Measurements from ENCODE around the gene CCDC12.

DNA sequence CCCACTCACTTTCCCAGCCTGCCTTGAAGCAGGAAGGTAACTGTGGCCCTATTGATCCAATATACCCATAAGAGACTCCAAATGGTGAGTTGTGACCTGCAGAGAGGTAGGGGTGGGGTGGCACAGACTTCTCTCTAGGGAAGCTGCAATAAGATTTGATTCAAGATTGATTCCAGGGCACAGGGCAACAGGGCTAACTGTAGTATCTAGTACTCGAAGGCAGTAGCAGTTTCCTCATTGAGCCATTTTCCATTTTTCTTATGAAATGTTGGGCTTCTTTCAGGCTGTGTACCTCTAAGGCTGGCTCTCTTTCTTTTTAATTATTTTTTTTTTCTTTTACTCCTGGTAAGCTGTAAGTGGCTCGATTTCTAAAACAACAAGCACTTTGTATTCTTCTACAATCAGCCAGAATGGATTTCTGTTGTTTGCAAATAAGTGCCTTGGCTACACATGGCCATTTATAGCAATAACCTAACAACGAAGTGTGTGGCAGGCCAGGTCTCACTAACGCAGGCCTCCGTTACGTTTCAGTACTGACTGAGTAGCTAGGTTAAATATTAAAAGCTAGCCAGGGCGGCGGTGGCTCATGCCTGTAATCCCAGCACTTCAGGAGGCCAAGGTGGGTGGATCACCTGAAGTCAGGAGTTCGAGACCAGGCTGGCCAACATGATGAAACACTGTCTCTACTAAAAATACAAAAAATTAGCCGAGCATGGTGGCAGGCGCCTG, 19.3 kb downstream of the CCDC12 start:
- TF ChIP-seq MTA3 (IDR thresholded peaks at IDR 0.05; ENCODE audit: borderline replicate concordance), result no peak
- TF ChIP-seq KAT7 (CRISPR knock-in tag; IDR thresholded peaks at IDR 0.05; ENCODE audit: borderline replicate concordance), result no peak
- TF ChIP-seq, protein P1, sequence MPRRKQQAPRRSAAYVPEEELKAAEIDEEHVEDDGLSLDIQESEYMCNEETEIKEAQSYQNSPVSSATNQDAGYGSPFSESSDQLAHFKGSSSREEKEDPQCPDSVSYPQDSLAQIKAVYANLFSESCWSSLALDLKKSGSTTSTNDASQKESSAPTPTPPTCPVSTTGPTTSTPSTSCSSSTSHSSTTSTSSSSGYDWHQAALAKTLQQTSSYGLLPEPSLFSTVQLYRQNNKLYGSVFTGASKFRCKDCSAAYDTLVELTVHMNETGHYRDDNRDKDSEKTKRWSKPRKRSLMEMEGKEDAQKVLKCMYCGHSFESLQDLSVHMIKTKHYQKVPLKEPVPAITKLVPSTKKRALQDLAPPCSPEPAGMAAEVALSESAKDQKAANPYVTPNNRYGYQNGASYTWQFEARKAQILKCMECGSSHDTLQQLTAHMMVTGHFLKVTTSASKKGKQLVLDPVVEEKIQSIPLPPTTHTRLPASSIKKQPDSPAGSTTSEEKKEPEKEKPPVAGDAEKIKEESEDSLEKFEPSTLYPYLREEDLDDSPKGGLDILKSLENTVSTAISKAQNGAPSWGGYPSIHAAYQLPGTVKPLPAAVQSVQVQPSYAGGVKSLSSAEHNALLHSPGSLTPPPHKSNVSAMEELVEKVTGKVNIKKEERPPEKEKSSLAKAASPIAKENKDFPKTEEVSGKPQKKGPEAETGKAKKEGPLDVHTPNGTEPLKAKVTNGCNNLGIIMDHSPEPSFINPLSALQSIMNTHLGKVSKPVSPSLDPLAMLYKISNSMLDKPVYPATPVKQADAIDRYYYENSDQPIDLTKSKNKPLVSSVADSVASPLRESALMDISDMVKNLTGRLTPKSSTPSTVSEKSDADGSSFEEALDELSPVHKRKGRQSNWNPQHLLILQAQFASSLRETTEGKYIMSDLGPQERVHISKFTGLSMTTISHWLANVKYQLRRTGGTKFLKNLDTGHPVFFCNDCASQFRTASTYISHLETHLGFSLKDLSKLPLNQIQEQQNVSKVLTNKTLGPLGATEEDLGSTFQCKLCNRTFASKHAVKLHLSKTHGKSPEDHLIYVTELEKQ (CRISPR knock-in tag; IDR thresholded peaks at IDR 0.05), result no peak
- no peak for TF ChIP-seq EP300 (IDR thresholded peaks at IDR 0.05; ENCODE audit: low read length)
- TF ChIP-seq POLR2AphosphoS5 (IDR thresholded peaks at IDR 0.05; ENCODE audit: control insufficient read depth, insufficient read depth, low read depth, low read length), result no peak
